A549 (cell line): Measurements from ENCODE around the gene AMN1. TPM values are rescaled to one million over a fixed set of nuclear protein-coding genes. Genes with fewer than 3 reads are reported as not detected.
"Not testable (repeated sequence)": the region's sequence is repeated elsewhere in the genome, so short reads cannot be mapped to it uniquely, and the experiment has no call there.

Experiments used
- ATAC-seq, 2 experiments: fragments of 200-7000 bp in 1 of 2; fragments of >200 bp in 1 of 2; cut with Nextera tagmentation in 1 of 2; cut with Tn5 transposase in 1 of 2; 3 replicates each; pipeline versions ENCODE4 v1.8.0 to v1.9.1; 2018 to 2020; ENCODE audit warnings: mild to moderate bottlenecking in 1 of 2, moderate library complexity in 1 of 2
- CTCF ChIA-PET: fragments of 300-600 bp; sonication (Branson Sonifier 250); formaldehyde crosslinking; extraction: SDS; loops from one replicate; lab custom pipeline; 2021; ENCODE audit warnings: antibody characterized with exemption, inconsistent platforms; lab: Yijun Ruan, JAX
- POLR2A ChIA-PET: fragments of 350-600 bp; formaldehyde crosslinking; extraction: SDS; loops from one replicate; lab custom pipeline; 2021; ENCODE audit warnings: antibody characterized with exemption, inconsistent platforms; lab: Yijun Ruan, JAX
- DNase-seq, 2 experiments: peaks; one replicate each; pipeline versions ENCODE4 v3.0.0 to v3.0.0-alpha.2; 2011 to 2016; ENCODE audit warnings: low read depth in 1 of 2, low spot score in 1 of 2
- FAIRE-seq: peaks from 2 replicates; lab custom pipeline; 2011; peaks lifted over from hg19 to GRCh38; lab: Jason Lieb, UNC
- H3K27ac ChIP-seq, 2 experiments: fragments of >200 bp; sonication (Bioruptor Twin); formaldehyde crosslinking; 3 replicates each; pipeline ENCODE4 v1.5.1; 2016 to 2017
- H3K4me1 ChIP-seq: fragments of >200 bp; sonication (Bioruptor Twin); formaldehyde crosslinking; 3 replicates; pipeline ENCODE4 v1.6.1; 2016
- H3K4me2 ChIP-seq: fragments of >200 bp; sonication (Bioruptor Twin); formaldehyde crosslinking; 3 replicates; pipeline ENCODE4 v1.6.1; 2016
- H3K4me3 ChIP-seq: fragments of >200 bp; sonication (Bioruptor Twin); formaldehyde crosslinking; 3 replicates; pipeline ENCODE4 v1.5.1; 2016
- H3K9me3 ChIP-seq: fragments of >200 bp; sonication (Bioruptor Twin); formaldehyde crosslinking; 3 replicates; pipeline ENCODE4 v1.6.1; 2016
- BHLHE40 ChIP-seq: IDR thresholded peaks from 2 replicates; pipeline ENCODE4 v1.6.1; 2012; ENCODE audit warnings: low read depth, low read length, inconsistent platforms
- CBX2 ChIP-seq: fragments of 200-600 bp; sonication (generic); IDR thresholded peaks from 2 replicates; pipeline ENCODE4 v1.6.1; 2016; ENCODE audit warnings: low read depth, mild to moderate bottlenecking, borderline replicate concordance
- CBX8 ChIP-seq: fragments of 200-600 bp; sonication (generic); IDR thresholded peaks from 2 replicates; pipeline ENCODE4 v1.6.1; 2016
- EHMT2 ChIP-seq: fragments of 200-600 bp; sonication (generic); IDR thresholded peaks from 2 replicates; pipeline ENCODE4 v1.6.1; 2016; ENCODE audit warnings: antibody characterized with exemption, low read depth, mild to moderate bottlenecking, moderate library complexity
- EP300 ChIP-seq, 2 experiments: fragments of >200 bp; sonication (Bioruptor Twin); formaldehyde crosslinking; IDR thresholded peaks; 2 replicates in 1 of 2; 3 replicates in 1 of 2; pipeline ENCODE4 v1.6.1; 2016 to 2017
- ESRRA ChIP-seq: fragments of 150-350 bp; IDR thresholded peaks from 2 replicates; pipeline ENCODE4 v1.6.1; 2014; ENCODE audit warnings: mild to moderate bottlenecking, low read length, borderline replicate concordance
- FOXS1 ChIP-seq: fragments of 250-450 bp; sonication (Bioruptor Pico); IDR thresholded peaks from 2 replicates; pipeline ENCODE4 v1.5.0; 2020; ENCODE audit warnings: mild to moderate bottlenecking, moderate library complexity
- GATA3 ChIP-seq: IDR thresholded peaks from 2 replicates; pipeline ENCODE4 v1.6.1; 2012; ENCODE audit warnings: borderline replicate concordance
- HDAC2 ChIP-seq: fragments of 200-600 bp; sonication (generic); IDR thresholded peaks from 2 replicates; pipeline ENCODE4 v1.6.1; 2016
- HOXA7 ChIP-seq: fragments of 250-450 bp; sonication (Bioruptor Pico); IDR thresholded peaks from 2 replicates; pipeline ENCODE4 v1.5.0; 2020; ENCODE audit warnings: mild to moderate bottlenecking, moderate library complexity
- MAX ChIP-seq: IDR thresholded peaks from 2 replicates; pipeline ENCODE4 v1.6.1; 2012
- MAZ ChIP-seq: fragments of 150-350 bp; IDR thresholded peaks from 2 replicates; pipeline ENCODE4 v1.6.1; 2014; ENCODE audit warnings: antibody characterized with exemption, low read depth, low read length, borderline replicate concordance
- PHF8 ChIP-seq: fragments of 200-600 bp; sonication (generic); IDR thresholded peaks from 2 replicates; pipeline ENCODE4 v1.6.1; 2016; ENCODE audit warnings: low read depth, mild to moderate bottlenecking, antibody characterized with exemption, moderate library complexity, borderline replicate concordance
- POLR2AphosphoS2 ChIP-seq: conservative IDR thresholded peaks from 2 replicates; pipeline ENCODE4 v1.6.1; 2012; ENCODE audit warnings: low read length, improper control_type of control experiment, inconsistent platforms
- RFX5 ChIP-seq: fragments of 450-650 bp; IDR thresholded peaks from 2 replicates; pipeline ENCODE4 v1.7.1; 2014; ENCODE audit warnings: antibody characterized with exemption, mild to moderate bottlenecking, moderate library complexity
- SMC3 ChIP-seq: fragments of >200 bp; sonication (Bioruptor Twin); formaldehyde crosslinking; IDR thresholded peaks from 3 replicates; pipeline ENCODE4 v1.6.1; 2018; ENCODE audit warnings: inconsistent platforms
- USF2 ChIP-seq: fragments of 450-650 bp; IDR thresholded peaks from 2 replicates; pipeline ENCODE4 v1.6.1; 2014; ENCODE audit warnings: antibody characterized with exemption
- ZNF302 ChIP-seq: fragments of 250-450 bp; sonication (Bioruptor Pico); IDR thresholded peaks from 2 replicates; pipeline ENCODE4 v1.9.0; 2021; ENCODE audit warnings: inconsistent platforms, mild to moderate bottlenecking, moderate library complexity
- WGBS: methylation state at CpG from one replicate; pipeline ENCODE4 v1.1.6; 2017; ENCODE audit errors: missing lambda C conversion rate; 5-methylcytosine and 5-hydroxymethylcytosine counted together
- polyA plus RNA-seq, 4 experiments: library from polyadenylated mRNA; depleted of rRNA in 3 of 4; stranded (reverse); fragments of >200 nt; fragmentation: RNase III in 1 of 4; extraction: RNeasy Plus Mini Kit Qiagen cat#74134 plus additional on column Dnase treatment in 1 of 4; gene quantifications; 2 replicates in 3 of 4; 3 replicates in 1 of 4; pipeline ENCODE4 v1.2.3, GENCODE V29; 2011 to 2017

The AMN1 gene
- polyA plus RNA-seq, 2 of the 4 experiments (the other 2 are of a cell fraction) = 18.5 to 53.3 TPM

GRCh38 chr12:31722580-31722979 lies 6.2 kb downstream of the AMN1 start:
- TF ChIP-seq HDAC2 (no peak), EP300 (IDR thresholded peaks at IDR 0.05) (no peak), HOXA7 (CRISPR knock-in tag) (no peak), CBX8 (no peak), EHMT2 (no peak), SMC3 (no peak), CBX2 (no peak), RFX5 (no peak), PHF8 (no peak), USF2 (no peak)
- H3K27ac ChIP-seq = peak overlapping the region in 1 of 2 experiments; percentile 24; a peak in 1 of 6 replicates

GRCh38 chr12:31718542-31719198 lies 10.2 kb downstream of the AMN1 start:
- H3K4me1 ChIP-seq, DNase-seq, H3K27ac ChIP-seq, H3K4me3 ChIP-seq, POLR2A ChIA-PET, FAIRE-seq, H3K9me3 ChIP-seq, H3K4me2 ChIP-seq, ATAC-seq: not testable (repeated sequence)
- 93% methylated on average over 15 of the region's 15 CpGs for WGBS
- CTCF ChIA-PET = interaction anchor here (1.2 kb wide), 1 partner anchor 16 kb away, joined by 3 read pairs; no protein-coding TSS in a partner anchor

More at GRCh38 chr12:31722580-31722979, 6.2 kb downstream of the AMN1 start:
- H3K4me2 ChIP-seq = no peak overlapping the region
- CTCF ChIA-PET = no interaction called here
- ATAC-seq = no peak
- H3K4me1 ChIP-seq = no peaks in the 10 kb centered on the region
- DNase-seq = no peak
- POLR2A ChIA-PET = no interaction called here
- FAIRE-seq = no peak
- H3K4me3 ChIP-seq = no peak overlapping the region
- WGBS = 87% methylated on average over 2 of the region's 2 CpGs
- H3K9me3 ChIP-seq = 0 out of 3 replicates have a peak, but pooled peaks cover 4% of the 10 kb centered on the region

GRCh38 chr12:31716998-31717397 lies 11.8 kb downstream of the AMN1 start:
- ATAC-seq, H3K27ac ChIP-seq, H3K4me1 ChIP-seq, H3K4me3 ChIP-seq, POLR2A ChIA-PET, DNase-seq, H3K9me3 ChIP-seq, FAIRE-seq, CTCF ChIA-PET, H3K4me2 ChIP-seq: not testable (repeated sequence)
- WGBS = 92% methylated on average over 4 of the region's 4 CpGs

GRCh38 chr12:31715283-31715825 lies 13.5 kb downstream of the AMN1 start:
- DNase-seq (peak in 1 of 2 experiments; percentile 24), FAIRE-seq (no peak), ATAC-seq (peak in 1 of 2 experiments; percentile 30; a peak in 1 of 6 replicates)
- TF ChIP-seq MAZ (no peak), ESRRA (no peak), MAX (no peak), BHLHE40 (no peak), ZNF302 (no peak), FOXS1 (no peak), POLR2AphosphoS2 (no peak), GATA3 (no peak), CBX2 (no peak)
- WGBS = 68% methylated on average over 5 of the region's 5 CpGs
- no peak overlapping the region for H3K4me3 ChIP-seq
- ChIA-PET CTCF (interaction anchor here (0.6 to 1.4 kb wide), 6 partner anchors 14 to 597 kb away, joined by 3 to 5 read pairs (median 3); no protein-coding TSS in a partner anchor), POLR2A (no interaction called here)
- peak overlapping the region in 1 of 2 experiments; percentile 19; a peak in 2 of 6 replicates for H3K27ac ChIP-seq
- no peak overlapping the region for H3K4me2 ChIP-seq
- no peaks in the 10 kb centered on the region for H3K4me1 ChIP-seq
- 0 out of 3 replicates have a peak, but pooled peaks cover 4% of the 10 kb centered on the region for H3K9me3 ChIP-seq
